ENCODE results near the gene GANAB.
"Not testable (repeated sequence)": the region's sequence is repeated elsewhere in the genome, so short reads cannot be mapped to it uniquely, and the experiment has no call there.

The GANAB gene

GRCh38 chr11:62592989-62593421 is 53.4 kb downstream of the GANAB start:
- no peak overlapping the region for H3K27ac ChIP-seq (ENCODE audit: low read depth, low read length)
- H3K4me1 ChIP-seq (ENCODE audit: control insufficient read depth, low read depth, low read length) = peaks cover 2% of the 10 kb centered on the region
- no peak for DNase-seq
- H3K79me1 ChIP-seq (ENCODE audit: low read length) = peaks cover 15% of the 10 kb centered on the region
- no peak overlapping the region for H2BK120ac ChIP-seq (ENCODE audit: low read depth, low read length)
- no peak overlapping the region for H3K56ac ChIP-seq (ENCODE audit: low read length)
- no peak overlapping the region for H2BK15ac ChIP-seq (replicated peaks; ENCODE audit: low read depth)
- no peak overlapping the region for H2AK5ac ChIP-seq (ENCODE audit: low read length)
- H3K9ac ChIP-seq (ENCODE audit: low read length) = no peak overlapping the region
- H3K4me2 ChIP-seq (ENCODE audit: low read length) = no peak overlapping the region
- peaks cover 28% of the 10 kb centered on the region for H3K36me3 ChIP-seq (ENCODE audit: control insufficient read depth, insufficient read depth, low read length)
- H3K4ac ChIP-seq (ENCODE audit: low read depth, low read length) = no peak overlapping the region
- no peaks in the 10 kb centered on the region for H3K27me3 ChIP-seq (ENCODE audit: insufficient read depth, low read length, poor library complexity)
- peaks cover 6% of the 10 kb centered on the region for H3K79me2 ChIP-seq (ENCODE audit: control insufficient read depth, insufficient read depth, low read length)
- H4K8ac ChIP-seq (ENCODE audit: low read depth, low read length) = no peak overlapping the region
- H2BK5ac ChIP-seq (ENCODE audit: low read length) = no peak overlapping the region
- H3K23ac ChIP-seq (ENCODE audit: low read length) = no peak overlapping the region
- WGBS (ENCODE audit: extremely low coverage, insufficient coverage, low lambda C conversion rate) = no CpG with 5 or more reads among the region's 8 CpGs
- H3K18ac ChIP-seq (ENCODE audit: low read length) = no peak overlapping the region
- H3K4me3 ChIP-seq (ENCODE audit: low read length) = no peak overlapping the region
- H4K5ac ChIP-seq (ENCODE audit: low read length) = no peak overlapping the region

GRCh38 chr11:62592146-62592815 is 54.1 kb downstream of the GANAB start:
- no peaks in the 10 kb centered on the region for H3K27me3 ChIP-seq (ENCODE audit: insufficient read depth, low read length, poor library complexity)
- WGBS (ENCODE audit: extremely low coverage, insufficient coverage, low lambda C conversion rate) = no CpG with 5 or more reads among the region's 17 CpGs
- H2AK5ac ChIP-seq (ENCODE audit: low read length) = peak overlapping the region; percentile 1
- H4K8ac ChIP-seq (ENCODE audit: low read depth, low read length) = no peak overlapping the region
- H3K79me2 ChIP-seq (ENCODE audit: control insufficient read depth, insufficient read depth, low read length) = peaks cover 5% of the 10 kb centered on the region
- peak overlapping the region; percentile 34 for H3K27ac ChIP-seq (ENCODE audit: low read depth, low read length)
- H3K23ac ChIP-seq (ENCODE audit: low read length) = peak overlapping the region; percentile 76
- H3K36me3 ChIP-seq (ENCODE audit: control insufficient read depth, insufficient read depth, low read length) = peaks cover 22% of the 10 kb centered on the region
- peak overlapping the region; percentile 92 for H3K56ac ChIP-seq (ENCODE audit: low read length)
- peak overlapping the region; percentile 84 for H3K9ac ChIP-seq (ENCODE audit: low read length)
- H2BK5ac ChIP-seq (ENCODE audit: low read length) = no peak overlapping the region
- no peak overlapping the region for H3K18ac ChIP-seq (ENCODE audit: low read length)
- no peak for DNase-seq
- no peak overlapping the region for H2BK120ac ChIP-seq (ENCODE audit: low read depth, low read length)
- H4K5ac ChIP-seq (ENCODE audit: low read length) = no peak overlapping the region
- peak overlapping the region; percentile 36 for H3K4me3 ChIP-seq (ENCODE audit: low read length)
- H3K4ac ChIP-seq (ENCODE audit: low read depth, low read length) = no peak overlapping the region
- peaks cover 7% of the 10 kb centered on the region for H3K79me1 ChIP-seq (ENCODE audit: low read length)
- no peak overlapping the region for H2BK15ac ChIP-seq (replicated peaks; ENCODE audit: low read depth)
- H3K4me2 ChIP-seq (ENCODE audit: low read length) = peak overlapping the region; percentile 82
- H3K4me1 ChIP-seq (ENCODE audit: control insufficient read depth, low read depth, low read length) = peaks cover 2% of the 10 kb centered on the region

- H2AK5ac ChIP-seq (ENCODE audit: low read length) = peak within 1 kb of the TSS; percentile 14
- no CpG with 5 or more reads among the region's 58 CpGs for WGBS (ENCODE audit: extremely low coverage, insufficient coverage, low lambda C conversion rate)
- peak; percentile 100 for DNase-seq
- peak within 1 kb of the TSS; percentile 97 for H3K4me3 ChIP-seq (ENCODE audit: low read length)
- H4K8ac ChIP-seq (ENCODE audit: low read depth, low read length) = no peak within 1 kb of the TSS
- peak within 1 kb of the TSS; percentile 96 for H3K56ac ChIP-seq (ENCODE audit: low read length)
- peak within 1 kb of the TSS; percentile 76 for H3K23ac ChIP-seq (ENCODE audit: low read length)
- H2BK15ac ChIP-seq (replicated peaks; ENCODE audit: low read depth) = no peak within 1 kb of the TSS
- H2BK120ac ChIP-seq (ENCODE audit: low read depth, low read length) = no peak within 1 kb of the TSS
- peak within 1 kb of the TSS; percentile 86 for H3K4me2 ChIP-seq (ENCODE audit: low read length)
- peaks cover 5% of the 10 kb centered on the region for H3K79me2 ChIP-seq (ENCODE audit: control insufficient read depth, insufficient read depth, low read length)
- no peaks in the 10 kb centered on the region for H3K27me3 ChIP-seq (ENCODE audit: insufficient read depth, low read length, poor library complexity)
- peak within 1 kb of the TSS; percentile 92 for H3K4ac ChIP-seq (ENCODE audit: low read depth, low read length)
- peak within 1 kb of the TSS; percentile 75 for H4K5ac ChIP-seq (ENCODE audit: low read length)
- H3K4me1 ChIP-seq (ENCODE audit: control insufficient read depth, low read depth, low read length) = peaks cover 2% of the 10 kb centered on the region
- H3K18ac ChIP-seq (ENCODE audit: low read length) = peak within 1 kb of the TSS; percentile 44
- H3K9ac ChIP-seq (ENCODE audit: low read length) = peak within 1 kb of the TSS; percentile 95
- H3K79me1 ChIP-seq (ENCODE audit: low read length) = peaks cover 5% of the 10 kb centered on the region
- H2BK5ac ChIP-seq (ENCODE audit: low read length) = peak within 1 kb of the TSS; percentile 45
- H3K36me3 ChIP-seq (ENCODE audit: control insufficient read depth, insufficient read depth, low read length) = peaks cover 19% of the 10 kb centered on the region
- H3K27ac ChIP-seq (ENCODE audit: low read depth, low read length) = peak within 1 kb of the TSS; percentile 82
These were observed 54.8 kb downstream of the GANAB start, which contains the start of gene TUT1 for GRCh38 chr11:62591448-62592145. Gene TUT1 (minus strand): TSS chr11:62591523. CDS start chr11:62591485, 38 bp downstream.

GRCh38 chr11:62588966-62589637 is 57.3 kb downstream of the GANAB start:
- Histone ChIP-seq H3K56ac (ENCODE audit: low read length) (no peak overlapping the region), H2BK120ac (ENCODE audit: low read depth, low read length) (no peak overlapping the region), H3K4me3 (ENCODE audit: low read length) (no peak overlapping the region), H3K4me1 (ENCODE audit: control insufficient read depth, low read depth, low read length) (peaks cover 2% of the 10 kb centered on the region), H3K9ac (ENCODE audit: low read length) (no peak overlapping the region), H3K4me2 (ENCODE audit: low read length) (no peak overlapping the region), H4K8ac (ENCODE audit: low read depth, low read length) (no peak overlapping the region), H2BK15ac (replicated peaks; ENCODE audit: low read depth) (no peak overlapping the region), H4K5ac (ENCODE audit: low read length) (no peak overlapping the region), H3K79me2 (ENCODE audit: control insufficient read depth, insufficient read depth, low read length) (peaks cover 5% of the 10 kb centered on the region), H3K27ac (ENCODE audit: low read depth, low read length) (no peak overlapping the region), H2BK5ac (ENCODE audit: low read length) (no peak overlapping the region), H3K79me1 (ENCODE audit: low read length) (peaks cover 5% of the 10 kb centered on the region), H3K4ac (ENCODE audit: low read depth, low read length) (no peak overlapping the region), H3K36me3 (ENCODE audit: control insufficient read depth, insufficient read depth, low read length) (peaks cover 5% of the 10 kb centered on the region), H3K23ac (ENCODE audit: low read length) (no peak overlapping the region), H3K18ac (ENCODE audit: low read length) (no peak overlapping the region), H2AK5ac (ENCODE audit: low read length) (no peak overlapping the region), H3K27me3 (ENCODE audit: insufficient read depth, low read length, poor library complexity) (no peaks in the 10 kb centered on the region)
- peak; percentile 40 for DNase-seq
- WGBS (ENCODE audit: extremely low coverage, insufficient coverage, low lambda C conversion rate) = no CpG with 5 or more reads among the region's 18 CpGs

- not testable (repeated sequence) for H2AK5ac ChIP-seq (ENCODE audit: low read length); H3K18ac ChIP-seq (ENCODE audit: low read length); H3K79me1 ChIP-seq (ENCODE audit: low read length); H3K9ac ChIP-seq (ENCODE audit: low read length); H2BK5ac ChIP-seq (ENCODE audit: low read length); H3K79me2 ChIP-seq (ENCODE audit: control insufficient read depth, insufficient read depth, low read length); DNase-seq; H4K8ac ChIP-seq (ENCODE audit: low read depth, low read length); H3K4me3 ChIP-seq (ENCODE audit: low read length); H3K23ac ChIP-seq (ENCODE audit: low read length); H3K4ac ChIP-seq (ENCODE audit: low read depth, low read length); H4K5ac ChIP-seq (ENCODE audit: low read length); H3K56ac ChIP-seq (ENCODE audit: low read length); H3K36me3 ChIP-seq (ENCODE audit: control insufficient read depth, insufficient read depth, low read length); H3K27ac ChIP-seq (ENCODE audit: low read depth, low read length); H3K4me2 ChIP-seq (ENCODE audit: low read length); H2BK15ac ChIP-seq (replicated peaks; ENCODE audit: low read depth); H3K4me1 ChIP-seq (ENCODE audit: control insufficient read depth, low read depth, low read length); H2BK120ac ChIP-seq (ENCODE audit: low read depth, low read length); H3K27me3 ChIP-seq (ENCODE audit: insufficient read depth, low read length, poor library complexity)
- WGBS (ENCODE audit: extremely low coverage, insufficient coverage, low lambda C conversion rate) = no CpG with 5 or more reads among the region's 7 CpGs
These were observed 61.1 kb downstream of the GANAB start for GRCh38 chr11:62585356-62585755.

Data from mesendoderm (in vitro differentiated cells).